CD4-positive, alpha-beta T cell (primary cell): ENCODE measurements around the gene MMS19. TPM values are rescaled to one million over a fixed set of nuclear protein-coding genes. Genes with fewer than 3 reads are reported as not detected.
A peak's percentile ranks its signal among the peaks of the same experiment; 100 is the strongest.

Experiments used
- ATAC-seq: fragments of 200-7000 bp; cut with Tn5 transposase; one replicate; pipeline ENCODE4 v1.10.0; 2022; ENCODE audit warnings: mild to moderate bottlenecking; ENCODE audit not compliant: poor library complexity
- CTCF ChIA-PET: fragments of 350-600 bp; sonication (Branson Sonifier 250); formaldehyde crosslinking; loops from one replicate; lab custom pipeline; 2021; ENCODE audit warnings: antibody characterized with exemption, inconsistent platforms; lab: Charles Lee
- POLR2A ChIA-PET: fragments of 350-600 bp; sonication (Branson Sonifier 250); formaldehyde crosslinking; loops from one replicate; lab custom pipeline; 2021; ENCODE audit warnings: antibody characterized with exemption, inconsistent platforms; lab: Charles Lee
- DNase-seq, 14 experiments: peaks; one replicate each; pipeline ENCODE4 v3.0.0-alpha.2; 2013 to 2020; ENCODE audit warnings: mixed read lengths in 2 of 14
- H3K27ac ChIP-seq, 2 donors: one replicate each; pipeline versions ENCODE4 v1.5.1 to v1.7.0; 2013; ENCODE audit warnings: low read length in 2 of 2, low read depth in 1 of 2, mild to moderate bottlenecking in 1 of 2
- H3K27me3 ChIP-seq, 2 experiments: 1 replicate in 1 of 2; 2 replicates in 1 of 2; pipeline versions ENCODE4 v1.6.1 to v1.7.0; 2013; ENCODE audit warnings: low read length in 2 of 2, control low read depth in 1 of 2, mild to moderate bottlenecking in 1 of 2, moderate library complexity in 1 of 2; ENCODE audit not compliant: insufficient read depth in 2 of 2, control insufficient read depth in 1 of 2
- H3K36me3 ChIP-seq: one replicate; pipeline ENCODE4 v1.6.1; 2013; ENCODE audit warnings: low read length, control low read depth; ENCODE audit not compliant: insufficient read depth
- H3K4me1 ChIP-seq: one replicate; pipeline ENCODE4 v1.6.1; 2013; ENCODE audit warnings: low read length, control low read depth; ENCODE audit not compliant: insufficient read depth
- H3K4me3 ChIP-seq: one replicate; pipeline ENCODE4 v1.5.1; 2013; ENCODE audit warnings: mild to moderate bottlenecking, low read length, moderate library complexity
- H3K9me3 ChIP-seq, 2 experiments: 1 replicate in 1 of 2; 2 replicates in 1 of 2; pipeline versions ENCODE4 v1.6.1 to v1.7.0; 2013; ENCODE audit warnings: low read length in 2 of 2, mild to moderate bottlenecking in 2 of 2, control low read depth in 1 of 2, moderate library complexity in 1 of 2; ENCODE audit not compliant: control insufficient read depth in 1 of 2, insufficient read depth in 1 of 2
- H3K27ac Mint-ChIP-seq: one replicate; pipeline ENCODE4 v1.8.0; 2020; ENCODE audit warnings: mixed read lengths
- H3K27me3 Mint-ChIP-seq: one replicate; pipeline ENCODE4 v1.8.0; 2021; ENCODE audit warnings: mixed read lengths
- H3K36me3 Mint-ChIP-seq: one replicate; pipeline ENCODE4 v1.8.0; 2021; ENCODE audit warnings: low read depth, mixed read lengths
- H3K4me1 Mint-ChIP-seq: one replicate; pipeline ENCODE4 v1.8.0; 2021; ENCODE audit warnings: low read depth, mixed read lengths
- H3K4me3 Mint-ChIP-seq: one replicate; pipeline ENCODE4 v1.8.0; 2020; ENCODE audit warnings: mild to moderate bottlenecking, mixed read lengths
- H3K9me3 Mint-ChIP-seq: one replicate; pipeline ENCODE4 v1.8.0; 2020; ENCODE audit warnings: mixed read lengths
- CTCF ChIP-seq: fragments of 200-600 bp; IDR thresholded peaks from one replicate; pipeline ENCODE4 v1.8.0; 2022; ENCODE audit warnings: antibody characterized with exemption, mild to moderate bottlenecking
- intact Hi-C, 2 experiments: fragments of 100-400 bp; cut with DNase I in 1 of 2; cut with micrococcal nuclease in 1 of 2; formaldehyde crosslinking; loops; one replicate each; pipeline versions ENCODE4 v1.15.1 to v1.9.0; 2023 to 2025; cut with DNase I, micrococcal nuclease
- total RNA-seq, 174 experiments: library from RNA in 2 of 174; stranded (reverse) in 2 of 174; gene quantifications; one replicate each; pipeline ENCODE4 v1.2.3 and lab custom pipeline; 2021 to 2026

Gene MMS19
- total RNA-seq, 2 experiments from 2014 or later = 58.4 to 65.7 TPM

DNA sequence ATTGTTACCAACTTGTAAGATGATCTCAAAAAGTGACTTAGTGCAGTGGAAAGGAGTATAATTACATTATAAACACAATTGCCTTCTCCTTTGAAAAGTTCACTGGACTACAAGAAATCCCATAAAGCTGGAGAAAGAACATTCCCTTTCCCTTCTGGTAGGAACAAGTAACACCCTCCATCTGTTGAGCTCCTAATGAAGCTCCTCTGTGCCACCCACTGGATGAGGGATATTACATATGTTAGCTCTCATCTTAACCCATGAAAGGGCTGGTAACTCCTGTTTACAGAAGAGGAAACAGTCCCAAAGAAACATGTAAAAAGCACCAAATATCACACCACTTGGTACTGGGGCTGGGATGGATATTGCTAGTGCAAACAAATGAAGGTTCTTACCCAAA lies 64.2 kb downstream of the MMS19 start:
- H3K36me3 ChIP-seq = peaks cover 81% of the 10 kb centered on the region
- Mint-ChIP-seq H3K27ac (peak overlapping the region; percentile 24), H3K4me1 (peaks cover 3% of the 10 kb centered on the region), H3K9me3 (no peaks in the 10 kb centered on the region), H3K27me3 (no peaks in the 10 kb centered on the region), H3K4me3 (no peak overlapping the region), H3K36me3 (peaks cover 85% of the 10 kb centered on the region)
- TF ChIP-seq CTCF = no peak
- no peaks in the 10 kb centered on the region for H3K9me3 ChIP-seq
- ATAC-seq = no peak
- H3K4me3 ChIP-seq = no peak overlapping the region
- no peak overlapping the region for H3K27ac ChIP-seq
- intact Hi-C loops = no loop called here
- POLR2A ChIA-PET = interaction anchor here (1.0 to 1.2 kb wide), 2 partner anchors 11 to 33 kb away, joined by 4 to 6 read pairs; partner anchors contain the start of gene RRP12
- no peak for DNase-seq
- peaks cover under 1% of the 10 kb centered on the region for H3K4me1 ChIP-seq
- H3K27me3 ChIP-seq = no peaks in the 10 kb centered on the region
- CTCF ChIA-PET = interaction anchor here (1.0 kb wide), 1 partner anchor 33 kb away, joined by 3 read pairs; the partner anchor contains the start of gene RRP12

GRCh38 chr10:97428572-97428981 lies 69.6 kb downstream of the MMS19 start:
- H3K9me3 Mint-ChIP-seq = no peaks in the 10 kb centered on the region
- H3K36me3 ChIP-seq = peaks cover 31% of the 10 kb centered on the region
- ChIA-PET POLR2A (no interaction called here), CTCF (no interaction called here)
- peaks cover 57% of the 10 kb centered on the region for H3K36me3 Mint-ChIP-seq
- peaks cover 42% of the 10 kb centered on the region for H3K4me1 Mint-ChIP-seq
- H3K4me1 ChIP-seq = peaks cover 36% of the 10 kb centered on the region
- H3K4me3 Mint-ChIP-seq = peak overlapping the region; percentile 81
- peak overlapping the region; percentile 19 to 47 for H3K27ac ChIP-seq
- no peaks in the 10 kb centered on the region for H3K27me3 ChIP-seq
- H3K9me3 ChIP-seq = no peaks in the 10 kb centered on the region
- H3K27me3 Mint-ChIP-seq = no peaks in the 10 kb centered on the region
- H3K27ac Mint-ChIP-seq = peak overlapping the region; percentile 89
- intact Hi-C loops = loop anchor here in 1 of 2 experiments (10.0 kb wide), 1 partner anchor 706 kb away; the partner anchor contains the start of gene R3HCC1L
- DNase-seq (peak in 5 of 14 experiments; percentile 29 to 63 (median 51)), ATAC-seq (no peak)
- no peak for TF ChIP-seq CTCF
- peak overlapping the region; percentile 78 for H3K4me3 ChIP-seq

DNA sequence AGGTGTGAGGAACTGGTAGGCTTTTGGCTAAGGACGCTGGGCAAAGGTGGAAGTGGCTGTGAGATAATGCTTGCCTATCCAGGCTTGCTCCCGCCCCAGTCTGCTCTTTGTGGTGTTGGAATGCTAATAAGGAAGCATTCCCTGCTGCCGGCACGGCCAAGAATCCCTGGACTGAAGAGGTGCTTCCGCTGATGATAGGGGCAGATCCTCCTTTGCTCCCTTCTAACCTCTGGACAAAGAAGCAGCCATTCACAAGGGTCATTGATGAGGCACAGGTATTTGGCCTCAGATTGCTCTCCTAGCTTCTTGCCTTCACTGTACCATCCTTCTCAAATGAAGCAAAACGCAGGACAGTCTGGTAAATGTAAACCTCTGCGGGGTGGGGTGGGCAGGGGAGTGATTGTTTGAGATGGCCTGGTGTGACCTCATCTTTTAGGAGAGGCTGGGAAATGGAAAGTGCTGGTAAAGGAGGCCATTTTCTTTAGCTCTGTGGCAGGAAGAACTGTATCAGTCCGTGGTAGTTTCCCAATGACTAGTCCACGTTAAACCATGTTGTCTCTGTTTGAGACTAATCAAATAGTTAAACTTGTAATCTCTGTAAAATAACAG lies 70.5 kb downstream of the MMS19 start:
- H3K36me3 Mint-ChIP-seq = peaks cover 52% of the 10 kb centered on the region
- H3K27ac Mint-ChIP-seq = peak overlapping the region; percentile 89
- Histone ChIP-seq H3K27me3 (no peaks in the 10 kb centered on the region), H3K27ac (peak overlapping the region; percentile 24 to 73), H3K36me3 (peaks cover 27% of the 10 kb centered on the region), H3K4me3 (peak overlapping the region; percentile 78), H3K9me3 (no peaks in the 10 kb centered on the region), H3K4me1 (peaks cover 43% of the 10 kb centered on the region)
- no peak for TF ChIP-seq CTCF
- intact Hi-C loops = loop anchor here (1.0 to 10.0 kb wide), 4 partner anchors 19 to 707 kb away; partner anchors contain the start of genes EXOSC1 (in 2 of the 2), ZDHHC16 (in 2 of the 2) and R3HCC1L (in 1 of the 2)
- POLR2A ChIA-PET = interaction anchor here (0.7 to 1.0 kb wide), 3 partner anchors 9 to 27 kb away, joined by 3 to 4 read pairs (median 3); partner anchors contain the start of gene RRP12
- H3K4me1 Mint-ChIP-seq = peaks cover 46% of the 10 kb centered on the region
- DNase-seq = peak in 3 of 14 experiments; percentile 50 to 60 (median 53)
- CTCF ChIA-PET = interaction anchor here (0.5 to 1.8 kb wide), 3 partner anchors 9 to 21 kb away, joined by 4 to 5 read pairs (median 4); no protein-coding TSS in a partner anchor
- H3K9me3 Mint-ChIP-seq = no peaks in the 10 kb centered on the region
- no peaks in the 10 kb centered on the region for H3K27me3 Mint-ChIP-seq
- H3K4me3 Mint-ChIP-seq = peak overlapping the region; percentile 95
- ATAC-seq = no peak
